Lung microvascular endothelial cell (primary cell): Measurements from ENCODE around the gene HSFX4. TPM values are rescaled to one million over a fixed set of nuclear protein-coding genes. Genes with fewer than 3 reads are reported as not detected.

Experiments
- total RNA-seq: library from RNA; depleted of rRNA; stranded (reverse); fragments of >200 nt; gene quantifications from 2 replicates; pipeline ENCODE4 v1.2.1, GENCODE V29; 2014

Gene HSFX4
- total RNA-seq, 1 donor from 2014 or later: not detected

Other genes starting within 250 kb of the HSFX4 start
- gene MAGEA11, start 217.5 kb upstream of the HSFX4 start, total RNA-seq: under 0.01 TPM in 1 of 2 replicates, not detected in the other
- gene HSFX1, start 155.5 kb upstream of the HSFX4 start, total RNA-seq: 0.20 and 0.22 TPM in 2 replicates
- not detected in 2 replicates for gene MAGEA9, start 147.6 kb upstream of the HSFX4 start, total RNA-seq
- not detected in 2 replicates for gene MAGEA8, start 48.4 kb upstream of the HSFX4 start, total RNA-seq
- 15.0 and 18.3 TPM in 2 replicates for gene EOLA2, start 8.9 kb downstream of the HSFX4 start, total RNA-seq